Stimulated activated CD4-positive, alpha-beta T cell treated with anti-CD3 and anti-CD28 coated beads, Interleukin-1b, Interleukin-23, amount 100 ng/mL, for 1 hour (primary cell): ENCODE measurements around the gene CAPN12.
"Not testable (repeated sequence)": the region's sequence is repeated elsewhere in the genome, so short reads cannot be mapped to it uniquely, and the experiment has no call there.

Source experiments
- DNase-seq, 2 donors: peaks; one replicate each; pipeline ENCODE4 v3.0.0-alpha.2; 2020; ENCODE audit warnings: low read depth in 2 of 2

Gene CAPN12

GRCh38 chr19:38771569-38771968 is 27.3 kb upstream of the CAPN12 start:
- DNase-seq = not testable (repeated sequence)

GRCh38 chr19:38770949-38771275 is 26.6 kb upstream of the CAPN12 start:
- not testable (repeated sequence) for DNase-seq

GRCh38 chr19:38770228-38770948 is 26.1 kb upstream of the CAPN12 start:
- DNase-seq = not testable (repeated sequence)

- DNase-seq = peak; percentile 72 to 77
These were observed 25.4 kb upstream of the CAPN12 start for GRCh38 chr19:38769635-38770211.

- no peak for DNase-seq
These were observed 22.2 kb upstream of the CAPN12 start for GRCh38 chr19:38766276-38767047.

GRCh38 chr19:38765214-38765613 is 20.9 kb upstream of the CAPN12 start:
- DNase-seq = no peak

GRCh38 chr19:38763795-38764220 is 19.5 kb upstream of the CAPN12 start:
- no peak for DNase-seq

- not testable (repeated sequence) for DNase-seq
These were observed 17.7 kb upstream of the CAPN12 start for GRCh38 chr19:38761884-38762389.

GRCh38 chr19:38760805-38761517 is 16.7 kb upstream of the CAPN12 start:
- DNase-seq = not testable (repeated sequence)

- no peak for DNase-seq
These were observed 15.3 kb upstream of the CAPN12 start for GRCh38 chr19:38759590-38760003.

- DNase-seq = not testable (repeated sequence)
These were observed 9.9 kb upstream of the CAPN12 start for GRCh38 chr19:38754196-38754595.

GRCh38 chr19:38753783-38754182 is 9.5 kb upstream of the CAPN12 start:
- DNase-seq = not testable (repeated sequence)

- DNase-seq = no peak
These were observed 1.0 kb upstream of the CAPN12 start for GRCh38 chr19:38745316-38745715.

- no peak for DNase-seq
These were observed 600 bp upstream of the CAPN12 start for GRCh38 chr19:38744874-38745273.

- DNase-seq = no peak
These were observed 628 bp downstream of the CAPN12 start for GRCh38 chr19:38743394-38744297.

GRCh38 chr19:38742906-38743305 is 1.4 kb downstream of the CAPN12 start:
- DNase-seq = no peak

GRCh38 chr19:38742296-38742695 is 2.0 kb downstream of the CAPN12 start:
- DNase-seq = no peak

GRCh38 chr19:38741670-38742069 is 2.6 kb downstream of the CAPN12 start:
- no peak for DNase-seq

GRCh38 chr19:38740932-38741331 is 3.3 kb downstream of the CAPN12 start:
- no peak for DNase-seq

- no peak for DNase-seq
These were observed 4.0 kb downstream of the CAPN12 start for GRCh38 chr19:38740257-38740592.
